Parathyroid adenoma (tissue), 2 donors: Measurements from ENCODE around the gene RNF187.
"Not testable (repeated sequence)": the region's sequence is repeated elsewhere in the genome, so short reads cannot be mapped to it uniquely, and the experiment has no call there.

Source experiments
- H2AFZ ChIP-seq: fragments of 300-600 bp; sonication (generic); one replicate; pipeline ENCODE4 v1.7.0; 2017; ENCODE audit warnings: antibody characterized with exemption, mild to moderate bottlenecking
- H3K27ac ChIP-seq: fragments of 300-600 bp; sonication (generic); one replicate; pipeline ENCODE4 v1.7.0; 2017
- H3K27me3 ChIP-seq: fragments of 300-600 bp; sonication (generic); one replicate; pipeline ENCODE4 v1.7.0; 2017; ENCODE audit warnings: low read length; ENCODE audit not compliant: control insufficient read depth, insufficient read depth
- H3K36me3 ChIP-seq: fragments of 300-600 bp; sonication (generic); one replicate; pipeline ENCODE4 v1.7.0; 2017; ENCODE audit warnings: low read length; ENCODE audit not compliant: control insufficient read depth, insufficient read depth
- H3K4me1 ChIP-seq: fragments of 300-600 bp; sonication (generic); one replicate; pipeline ENCODE4 v1.7.0; 2017; ENCODE audit warnings: control low read depth
- H3K4me2 ChIP-seq: fragments of 300-600 bp; sonication (generic); one replicate; pipeline ENCODE4 v1.7.0; 2017; ENCODE audit warnings: low read length
- H3K4me3 ChIP-seq: fragments of 300-600 bp; sonication (generic); one replicate; pipeline ENCODE4 v1.7.0; 2017; ENCODE audit warnings: low read depth, low read length
- H3K79me2 ChIP-seq: fragments of 300-600 bp; sonication (generic); one replicate; pipeline ENCODE4 v1.7.0; 2017; ENCODE audit warnings: control low read depth
- H3K9ac ChIP-seq: fragments of 300-600 bp; sonication (generic); one replicate; pipeline ENCODE4 v1.7.0; 2017; ENCODE audit warnings: mild to moderate bottlenecking
- H3K9me3 ChIP-seq: fragments of 300-600 bp; sonication (generic); one replicate; pipeline ENCODE4 v1.7.0; 2017; ENCODE audit warnings: low read length; ENCODE audit not compliant: control insufficient read depth
- CTCF ChIP-seq: fragments of 300-600 bp; sonication (generic); IDR thresholded peaks from one replicate; pipeline ENCODE4 v1.7.0; 2017; ENCODE audit warnings: antibody characterized with exemption, mild to moderate bottlenecking
- donor health status: primary hyperparathyroidism.

Gene RNF187

GRCh38 chr1:228463559-228464455 lies 23.4 kb upstream of the RNF187 start:
- Histone ChIP-seq H3K9me3 (no peaks in the 10 kb centered on the region), H3K4me1 (no peaks in the 10 kb centered on the region), H3K79me2 (no peaks in the 10 kb centered on the region), H3K27ac (no peak overlapping the region), H3K9ac (no peak overlapping the region), H3K4me3 (peak overlapping the region; percentile 33), H3K36me3 (no peaks in the 10 kb centered on the region), H2AFZ (no peak overlapping the region), H3K27me3 (no peaks in the 10 kb centered on the region), H3K4me2 (peak overlapping the region; percentile 70)
- no peak for TF ChIP-seq CTCF

GRCh38 chr1:228464487-228464983 lies 22.6 kb upstream of the RNF187 start:
- TF ChIP-seq CTCF = no peak
- no peaks in the 10 kb centered on the region for H3K79me2 ChIP-seq
- H3K9ac ChIP-seq = no peak overlapping the region
- H3K36me3 ChIP-seq = no peaks in the 10 kb centered on the region
- no peak overlapping the region for H2AFZ ChIP-seq
- peak overlapping the region; percentile 33 for H3K4me3 ChIP-seq
- H3K27me3 ChIP-seq = no peaks in the 10 kb centered on the region
- H3K9me3 ChIP-seq = no peaks in the 10 kb centered on the region
- peak overlapping the region; percentile 70 for H3K4me2 ChIP-seq
- H3K27ac ChIP-seq = no peak overlapping the region
- H3K4me1 ChIP-seq = no peaks in the 10 kb centered on the region

GRCh38 chr1:228465141-228465540 lies 22.0 kb upstream of the RNF187 start:
- Histone ChIP-seq H3K9ac (no peak overlapping the region), H3K36me3 (no peaks in the 10 kb centered on the region)

GRCh38 chr1:228465571-228466146 lies 21.5 kb upstream of the RNF187 start:
- Histone ChIP-seq H2AFZ (no peak overlapping the region), H3K4me2 (no peak overlapping the region), H3K9ac (no peak overlapping the region), H3K9me3 (no peaks in the 10 kb centered on the region), H3K36me3 (no peaks in the 10 kb centered on the region), H3K79me2 (no peaks in the 10 kb centered on the region), H3K4me3 (no peak overlapping the region), H3K4me1 (no peaks in the 10 kb centered on the region), H3K27me3 (no peaks in the 10 kb centered on the region), H3K27ac (no peak overlapping the region)
- no peak for TF ChIP-seq CTCF

More at GRCh38 chr1:228465141-228465540, 22.0 kb upstream of the RNF187 start:
- H3K27me3 ChIP-seq = no peaks in the 10 kb centered on the region
- no peaks in the 10 kb centered on the region for H3K4me1 ChIP-seq
- H3K27ac ChIP-seq = no peak overlapping the region
- H3K4me3 ChIP-seq = peak overlapping the region; percentile 33
- H3K9me3 ChIP-seq = no peaks in the 10 kb centered on the region
- H2AFZ ChIP-seq = no peak overlapping the region
- peak overlapping the region; percentile 70 for H3K4me2 ChIP-seq
- no peaks in the 10 kb centered on the region for H3K79me2 ChIP-seq
- TF ChIP-seq CTCF = no peak

- not testable (repeated sequence) for H2AFZ ChIP-seq, H3K36me3 ChIP-seq, H3K9me3 ChIP-seq, H3K4me1 ChIP-seq, H3K79me2 ChIP-seq, H3K4me3 ChIP-seq, H3K4me2 ChIP-seq, H3K27ac ChIP-seq, H3K27me3 ChIP-seq, H3K9ac ChIP-seq
Observed at GRCh38 chr1:228468188-228468587, 19.0 kb upstream of the RNF187 start.
